Gastrocnemius medialis (tissue), 4 donors: Measurements from ENCODE around the gene MIPEP.
"Not testable (repeated sequence)": the region's sequence is repeated elsewhere in the genome, so short reads cannot be mapped to it uniquely, and the experiment has no call there.

Experiments
- POLR2A ChIP-seq, 2 donors: fragments of 450-650 bp; IDR thresholded peaks; one replicate each; pipeline ENCODE4 v1.6.1; 2017; ENCODE audit warnings: antibody characterized with exemption in 2 of 2, mild to moderate bottlenecking in 2 of 2, moderate library complexity in 2 of 2
- TF ChIP-seq, protein P1 (sequence below), 5 experiments: fragments of 450-650 bp in 3 of 5; fragments of 200-600 bp in 2 of 5; sonication (generic) in 2 of 5; IDR thresholded peaks in 4 of 5; conservative IDR thresholded peaks in 1 of 5; 1 replicate in 4 of 5; 2 replicates in 1 of 5; pipeline ENCODE4 v1.5.1; 2016 to 2019; ENCODE audit warnings: antibody characterized with exemption in 5 of 5, mild to moderate bottlenecking in 3 of 5, moderate library complexity in 3 of 5

DNA sequence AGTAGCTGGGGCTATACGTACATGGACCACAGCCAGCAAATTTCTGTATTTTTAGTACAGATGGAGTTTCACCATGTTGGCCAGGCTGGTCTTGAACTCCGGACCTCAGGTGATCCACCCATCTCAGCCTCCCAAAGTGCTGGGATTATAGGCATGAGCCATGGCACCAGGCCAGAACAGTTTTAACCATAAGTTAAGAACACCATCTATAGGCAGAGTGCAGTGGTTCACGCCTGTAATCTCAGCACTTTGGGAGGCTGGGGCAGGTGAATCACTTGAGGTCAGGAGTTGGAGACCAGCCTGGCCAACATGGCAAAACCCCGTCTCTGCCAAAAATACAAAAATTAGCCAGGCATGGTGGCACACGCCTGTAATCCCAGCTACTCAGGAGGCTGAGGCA lies 143.1 kb downstream of the MIPEP start:
- not testable (repeated sequence) for TF ChIP-seq POLR2A (IDR thresholded peaks at IDR 0.05)
- TF ChIP-seq, protein P1, sequence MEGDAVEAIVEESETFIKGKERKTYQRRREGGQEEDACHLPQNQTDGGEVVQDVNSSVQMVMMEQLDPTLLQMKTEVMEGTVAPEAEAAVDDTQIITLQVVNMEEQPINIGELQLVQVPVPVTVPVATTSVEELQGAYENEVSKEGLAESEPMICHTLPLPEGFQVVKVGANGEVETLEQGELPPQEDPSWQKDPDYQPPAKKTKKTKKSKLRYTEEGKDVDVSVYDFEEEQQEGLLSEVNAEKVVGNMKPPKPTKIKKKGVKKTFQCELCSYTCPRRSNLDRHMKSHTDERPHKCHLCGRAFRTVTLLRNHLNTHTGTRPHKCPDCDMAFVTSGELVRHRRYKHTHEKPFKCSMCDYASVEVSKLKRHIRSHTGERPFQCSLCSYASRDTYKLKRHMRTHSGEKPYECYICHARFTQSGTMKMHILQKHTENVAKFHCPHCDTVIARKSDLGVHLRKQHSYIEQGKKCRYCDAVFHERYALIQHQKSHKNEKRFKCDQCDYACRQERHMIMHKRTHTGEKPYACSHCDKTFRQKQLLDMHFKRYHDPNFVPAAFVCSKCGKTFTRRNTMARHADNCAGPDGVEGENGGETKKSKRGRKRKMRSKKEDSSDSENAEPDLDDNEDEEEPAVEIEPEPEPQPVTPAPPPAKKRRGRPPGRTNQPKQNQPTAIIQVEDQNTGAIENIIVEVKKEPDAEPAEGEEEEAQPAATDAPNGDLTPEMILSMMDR (IDR thresholded peaks at IDR 0.05 in 4 of 5, conservative IDR thresholded peaks at IDR 0.05 in 1 of 5): not testable (repeated sequence)
